GM19324 (cell line): ENCODE data around the gene ZNF329.
"Not testable (repeated sequence)": the region's sequence is repeated elsewhere in the genome, so short reads cannot be mapped to it uniquely, and the experiment has no call there.

ENCODE experiments used
- ATAC-seq: cut with Tn5 transposase; IDR thresholded peaks from one replicate; pipeline ENCODE4 v1.9.1; 2021; ENCODE audit warnings: mild to moderate bottlenecking, moderate library complexity; ENCODE audit not compliant: unreplicated experiment, low FRiP score

The ZNF329 gene

GRCh38 chr19:58150328-58150921 is at the start of gene ZNF329:
Gene ZNF329, minus strand, starts transcription at chr19:58150789. Its CDS starts 21,286 bp downstream, at chr19:58129503.
- ATAC-seq = peak; percentile 70

- ATAC-seq = no peak
Observed at GRCh38 chr19:58196901-58197616, 46.5 kb upstream of the ZNF329 start.

GRCh38 chr19:58183817-58184215 is 33.2 kb upstream of the ZNF329 start:
- no peak for ATAC-seq

- ATAC-seq = peak; percentile 83
Observed at GRCh38 chr19:58182989-58183816, 32.6 kb upstream of the ZNF329 start, which contains the start of gene ZNF274. Gene ZNF274, plus strand, starts transcription at chr19:58183061. Its CDS starts 905 bp downstream, at chr19:58183966.

- no peak for ATAC-seq
Observed at GRCh38 chr19:58182577-58182988, 32.0 kb upstream of the ZNF329 start.

- no peak for ATAC-seq
Observed at GRCh38 chr19:58181902-58182576, 31.4 kb upstream of the ZNF329 start.

- no peak for ATAC-seq
Observed at GRCh38 chr19:58170860-58171259, 20.3 kb upstream of the ZNF329 start.

- ATAC-seq = no peak
Observed at GRCh38 chr19:58166708-58167280, 16.2 kb upstream of the ZNF329 start.

- no peak for ATAC-seq
Observed at GRCh38 chr19:58166268-58166667, 15.7 kb upstream of the ZNF329 start.

- ATAC-seq = no peak
Observed at GRCh38 chr19:58157045-58157728, 6.6 kb upstream of the ZNF329 start.

GRCh38 chr19:58154679-58155648 is 4.4 kb upstream of the ZNF329 start:
- ATAC-seq = peak; percentile 74

- no peak for ATAC-seq
Observed at GRCh38 chr19:58154287-58154678, 3.7 kb upstream of the ZNF329 start.

GRCh38 chr19:58153386-58153785 is 2.8 kb upstream of the ZNF329 start:
- no peak for ATAC-seq

- not testable (repeated sequence) for ATAC-seq
Observed at GRCh38 chr19:58147475-58147874, 3.1 kb downstream of the ZNF329 start.

- no peak for ATAC-seq
Observed at GRCh38 chr19:58145849-58146248, 4.7 kb downstream of the ZNF329 start.

- ATAC-seq = no peak
Observed at GRCh38 chr19:58134244-58134643, 16.3 kb downstream of the ZNF329 start.

- ATAC-seq = no peak
Observed at GRCh38 chr19:58129284-58129683, 21.3 kb downstream of the ZNF329 start.

GRCh38 chr19:58128041-58128685 is 22.4 kb downstream of the ZNF329 start:
- ATAC-seq = no peak
